Measurements from ENCODE around the gene TEP1. TPM values are rescaled to one million over a fixed set of nuclear protein-coding genes. Genes with fewer than 3 reads are reported as not detected.
A peak's percentile ranks its signal among the peaks of the same experiment; 100 is the strongest.

TEP1 gene
- total and polyA plus RNA-seq, 10 of the 15 experiments (the other 5 are each of a cell fraction or from before 2014, with no cell fraction given), result 3.3 to 29.7 (median 16.8) TPM

DNA sequence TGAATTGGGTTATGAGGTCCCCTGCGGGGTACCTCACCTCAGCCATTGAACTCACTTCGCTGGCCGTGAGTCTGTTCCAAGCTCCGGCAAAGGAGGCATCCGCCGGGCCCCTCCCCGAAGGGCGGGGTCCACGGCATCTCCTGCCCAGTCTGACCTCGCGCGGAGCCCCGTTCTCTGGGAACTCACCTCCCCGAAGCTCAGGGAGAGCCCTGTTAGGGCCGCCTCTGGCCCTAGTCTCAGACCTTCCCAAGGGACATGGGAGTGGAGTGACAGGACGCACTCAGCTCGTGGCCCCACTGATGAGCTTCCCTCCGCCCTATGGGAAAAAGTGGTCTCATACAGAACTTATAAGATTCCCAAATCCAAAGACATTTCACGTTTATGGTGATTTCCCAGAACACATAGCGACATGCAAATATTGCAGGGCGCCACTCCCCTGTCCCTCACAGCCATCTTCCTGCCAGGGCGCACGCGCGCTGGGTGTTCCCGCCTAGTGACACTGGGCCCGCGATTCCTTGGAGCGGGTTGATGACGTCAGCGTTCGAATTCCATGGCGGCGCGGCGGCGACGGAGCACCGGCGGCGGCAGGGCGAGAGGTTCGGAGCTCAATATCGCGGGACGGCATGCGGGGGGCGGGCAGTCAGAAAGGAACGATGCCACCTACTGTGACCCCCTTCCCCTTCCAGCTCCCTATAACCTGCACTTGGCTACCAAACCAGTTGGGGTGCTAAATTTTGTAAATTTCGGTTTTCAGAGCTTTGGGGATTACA is 70.0 kb downstream of the TEP1 start, which contains the start of gene PARP2 (continued):
- TF ChIP-seq, protein P1, sequence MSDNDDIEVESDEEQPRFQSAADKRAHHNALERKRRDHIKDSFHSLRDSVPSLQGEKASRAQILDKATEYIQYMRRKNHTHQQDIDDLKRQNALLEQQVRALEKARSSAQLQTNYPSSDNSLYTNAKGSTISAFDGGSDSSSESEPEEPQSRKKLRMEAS (IDR thresholded peaks at IDR 0.05; ENCODE audit: low read depth, low read length), result 0 out of 2 replicates have a peak, but pooled peaks have one; percentile 13
- 0 out of 2 replicates have a peak, but pooled peaks have one; percentile 42 for TF ChIP-seq IRF4 (IDR thresholded peaks at IDR 0.05; ENCODE audit: low read depth, low read length)
- peak; percentile 30; the same call in 1 of the 2 replicates for TF ChIP-seq ATF3 (IDR thresholded peaks at IDR 0.05; ENCODE audit: borderline replicate concordance, extremely low read depth, low read depth, low read length)
- TF ChIP-seq, protein P2, sequence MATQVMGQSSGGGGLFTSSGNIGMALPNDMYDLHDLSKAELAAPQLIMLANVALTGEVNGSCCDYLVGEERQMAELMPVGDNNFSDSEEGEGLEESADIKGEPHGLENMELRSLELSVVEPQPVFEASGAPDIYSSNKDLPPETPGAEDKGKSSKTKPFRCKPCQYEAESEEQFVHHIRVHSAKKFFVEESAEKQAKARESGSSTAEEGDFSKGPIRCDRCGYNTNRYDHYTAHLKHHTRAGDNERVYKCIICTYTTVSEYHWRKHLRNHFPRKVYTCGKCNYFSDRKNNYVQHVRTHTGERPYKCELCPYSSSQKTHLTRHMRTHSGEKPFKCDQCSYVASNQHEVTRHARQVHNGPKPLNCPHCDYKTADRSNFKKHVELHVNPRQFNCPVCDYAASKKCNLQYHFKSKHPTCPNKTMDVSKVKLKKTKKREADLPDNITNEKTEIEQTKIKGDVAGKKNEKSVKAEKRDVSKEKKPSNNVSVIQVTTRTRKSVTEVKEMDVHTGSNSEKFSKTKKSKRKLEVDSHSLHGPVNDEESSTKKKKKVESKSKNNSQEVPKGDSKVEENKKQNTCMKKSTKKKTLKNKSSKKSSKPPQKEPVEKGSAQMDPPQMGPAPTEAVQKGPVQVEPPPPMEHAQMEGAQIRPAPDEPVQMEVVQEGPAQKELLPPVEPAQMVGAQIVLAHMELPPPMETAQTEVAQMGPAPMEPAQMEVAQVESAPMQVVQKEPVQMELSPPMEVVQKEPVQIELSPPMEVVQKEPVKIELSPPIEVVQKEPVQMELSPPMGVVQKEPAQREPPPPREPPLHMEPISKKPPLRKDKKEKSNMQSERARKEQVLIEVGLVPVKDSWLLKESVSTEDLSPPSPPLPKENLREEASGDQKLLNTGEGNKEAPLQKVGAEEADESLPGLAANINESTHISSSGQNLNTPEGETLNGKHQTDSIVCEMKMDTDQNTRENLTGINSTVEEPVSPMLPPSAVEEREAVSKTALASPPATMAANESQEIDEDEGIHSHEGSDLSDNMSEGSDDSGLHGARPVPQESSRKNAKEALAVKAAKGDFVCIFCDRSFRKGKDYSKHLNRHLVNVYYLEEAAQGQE (IDR thresholded peaks at IDR 0.05; ENCODE audit: low read depth, low read length), result no peak
- TF ChIP-seq TCF7 (IDR thresholded peaks at IDR 0.05; ENCODE audit: borderline replicate concordance), result 0 out of 2 replicates have a peak, but pooled peaks have one; percentile 55
- peak; percentile 15; the same call in 1 of the 2 replicates for TF ChIP-seq MXI1 (IDR thresholded peaks at IDR 0.05; ENCODE audit: low read depth, low read length)
- TF ChIP-seq BCL3 (IDR thresholded peaks at IDR 0.05; ENCODE audit: borderline replicate concordance, insufficient read depth, low read depth, low read length, poor library complexity, severe bottlenecking), result peak; percentile 77
- peak; percentile 69 for TF ChIP-seq STAT1 (conservative IDR thresholded peaks at IDR 0.05)
- TF ChIP-seq, protein P3, sequence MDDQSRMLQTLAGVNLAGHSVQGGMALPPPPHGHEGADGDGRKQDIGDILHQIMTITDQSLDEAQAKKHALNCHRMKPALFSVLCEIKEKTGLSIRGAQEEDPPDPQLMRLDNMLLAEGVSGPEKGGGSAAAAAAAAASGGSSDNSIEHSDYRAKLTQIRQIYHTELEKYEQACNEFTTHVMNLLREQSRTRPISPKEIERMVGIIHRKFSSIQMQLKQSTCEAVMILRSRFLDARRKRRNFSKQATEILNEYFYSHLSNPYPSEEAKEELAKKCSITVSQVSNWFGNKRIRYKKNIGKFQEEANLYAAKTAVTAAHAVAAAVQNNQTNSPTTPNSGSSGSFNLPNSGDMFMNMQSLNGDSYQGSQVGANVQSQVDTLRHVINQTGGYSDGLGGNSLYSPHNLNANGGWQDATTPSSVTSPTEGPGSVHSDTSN (IDR thresholded peaks at IDR 0.05; ENCODE audit: insufficient replicate concordance, low read depth, low read length), result peak; percentile 83
- peak; percentile 90 for TF ChIP-seq ZNF24 (IDR thresholded peaks at IDR 0.05)
- TF ChIP-seq WRNIP1 (IDR thresholded peaks at IDR 0.05; ENCODE audit: borderline replicate concordance, low read depth, low read length), result 0 out of 2 replicates have a peak, but pooled peaks have one; percentile 69
- peak; percentile 96 to 97 for TF ChIP-seq IKZF2 (IDR thresholded peaks at IDR 0.05)
- peak; percentile 78; the same call in 1 of the 2 replicates for TF ChIP-seq PRDM15 (CRISPR knock-in tag; IDR thresholded peaks at IDR 0.05)
- TF ChIP-seq SREBF1 (IDR thresholded peaks at IDR 0.05; ENCODE audit: low read length), result no peak
- peak; percentile 66; the same call in 1 of the 2 replicates for TF ChIP-seq TCF12 (IDR thresholded peaks at IDR 0.05; ENCODE audit: low read depth, low read length)
